ENCODE results near the gene ZSWIM9. TPM values are rescaled to one million over a fixed set of nuclear protein-coding genes. Genes with fewer than 3 reads are reported as not detected.

Gene ZSWIM9
- polyA plus RNA-seq, 1 of the 3 experiments (the other 2 are of a cell fraction) = 2.2 TPM

DNA sequence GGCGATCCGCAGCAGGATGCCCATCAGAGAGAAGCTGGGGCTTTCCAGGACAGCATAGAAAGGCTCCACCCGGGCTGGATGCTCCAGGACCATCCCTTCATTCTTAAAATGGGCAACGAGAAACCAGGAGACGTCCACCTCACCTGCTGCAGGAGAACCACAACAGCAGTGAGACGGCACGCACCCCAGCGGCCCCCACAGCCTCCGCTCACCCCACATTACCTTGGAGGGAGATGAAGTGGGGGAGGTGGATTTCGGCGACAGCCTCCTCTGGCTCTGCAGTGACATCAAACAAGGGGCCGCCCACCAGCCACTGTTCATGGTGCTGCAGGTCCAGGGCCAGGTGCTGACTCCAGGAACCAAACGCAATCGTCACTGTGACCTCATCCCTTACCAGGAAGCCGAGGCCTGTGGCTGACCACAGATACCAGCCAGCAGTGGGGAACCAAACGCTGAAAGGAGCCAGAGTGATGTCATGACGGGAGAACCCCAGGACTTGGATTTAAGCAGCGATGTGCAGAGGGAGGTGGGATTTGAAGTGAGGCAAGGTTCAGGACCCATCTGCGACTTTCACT, 60.2 kb downstream of the ZSWIM9 start:
- ChIA-PET CTCF (no interaction called here), POLR2A (interaction anchor here (1.1 kb wide), 1 partner anchor 25 kb away, joined by 4 read pairs; the partner anchor contains the start of gene CARD8)
- DNase-seq = no peak
- Histone ChIP-seq H2AFZ (ENCODE audit: low read depth) (no peak overlapping the region), H3K9me3 (no peaks in the 10 kb centered on the region), H4K20me1 (ENCODE audit: insufficient read depth) (no peaks in the 10 kb centered on the region), H3K36me3 (replicated peaks in 1 of 2; ENCODE audit: control insufficient read depth in 1 of 2, insufficient read depth in 2 of 2, low read length in 1 of 2) (peaks cover 7 to 13% of the 10 kb centered on the region in 2 experiments), H3K9ac (no peak overlapping the region), H3K79me2 (ENCODE audit: insufficient read depth) (no peaks in the 10 kb centered on the region), H3F3A (replicated peaks; ENCODE audit: insufficient read depth) (no peaks in the 10 kb centered on the region), H3K4me1 (ENCODE audit: control insufficient read depth in 1 of 2, insufficient read depth in 2 of 2, low read depth in 1 of 2, low read length in 1 of 2) (no peaks in the 10 kb centered on the region), H3K4me3 (ENCODE audit: low read depth in 2 of 2, low read length in 1 of 2) (no peak overlapping the region), H3K9me2 (no peaks in the 10 kb centered on the region), H3K27me3 (ENCODE audit: insufficient read depth) (no peaks in the 10 kb centered on the region), H3K4me2 (no peak overlapping the region), H3K27ac (ENCODE audit: low read depth in 2 of 2, low read length in 1 of 2) (no peak overlapping the region)
- 93% methylated on average over 19 of the region's 19 CpGs for WGBS (ENCODE audit: low lambda C conversion rate)
- TF ChIP-seq, protein P1, sequence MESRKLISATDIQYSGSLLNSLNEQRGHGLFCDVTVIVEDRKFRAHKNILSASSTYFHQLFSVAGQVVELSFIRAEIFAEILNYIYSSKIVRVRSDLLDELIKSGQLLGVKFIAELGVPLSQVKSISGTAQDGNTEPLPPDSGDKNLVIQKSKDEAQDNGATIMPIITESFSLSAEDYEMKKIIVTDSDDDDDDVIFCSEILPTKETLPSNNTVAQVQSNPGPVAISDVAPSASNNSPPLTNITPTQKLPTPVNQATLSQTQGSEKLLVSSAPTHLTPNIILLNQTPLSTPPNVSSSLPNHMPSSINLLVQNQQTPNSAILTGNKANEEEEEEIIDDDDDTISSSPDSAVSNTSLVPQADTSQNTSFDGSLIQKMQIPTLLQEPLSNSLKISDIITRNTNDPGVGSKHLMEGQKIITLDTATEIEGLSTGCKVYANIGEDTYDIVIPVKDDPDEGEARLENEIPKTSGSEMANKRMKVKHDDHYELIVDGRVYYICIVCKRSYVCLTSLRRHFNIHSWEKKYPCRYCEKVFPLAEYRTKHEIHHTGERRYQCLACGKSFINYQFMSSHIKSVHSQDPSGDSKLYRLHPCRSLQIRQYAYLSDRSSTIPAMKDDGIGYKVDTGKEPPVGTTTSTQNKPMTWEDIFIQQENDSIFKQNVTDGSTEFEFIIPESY (IDR thresholded peaks at IDR 0.05; ENCODE audit: borderline replicate concordance, low read depth) = no peak
- no peak for TF ChIP-seq POLR2AphosphoS5 (IDR thresholded peaks at IDR 0.05; ENCODE audit: low read depth, low read length)
- TF ChIP-seq, protein P2, sequence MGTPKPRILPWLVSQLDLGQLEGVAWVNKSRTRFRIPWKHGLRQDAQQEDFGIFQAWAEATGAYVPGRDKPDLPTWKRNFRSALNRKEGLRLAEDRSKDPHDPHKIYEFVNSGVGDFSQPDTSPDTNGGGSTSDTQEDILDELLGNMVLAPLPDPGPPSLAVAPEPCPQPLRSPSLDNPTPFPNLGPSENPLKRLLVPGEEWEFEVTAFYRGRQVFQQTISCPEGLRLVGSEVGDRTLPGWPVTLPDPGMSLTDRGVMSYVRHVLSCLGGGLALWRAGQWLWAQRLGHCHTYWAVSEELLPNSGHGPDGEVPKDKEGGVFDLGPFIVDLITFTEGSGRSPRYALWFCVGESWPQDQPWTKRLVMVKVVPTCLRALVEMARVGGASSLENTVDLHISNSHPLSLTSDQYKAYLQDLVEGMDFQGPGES (IDR thresholded peaks at IDR 0.05; ENCODE audit: low read depth, low read length) = no peak
- no peak for TF ChIP-seq MEF2A (IDR thresholded peaks at IDR 0.05; ENCODE audit: borderline replicate concordance, low read depth)
- no peak for TF ChIP-seq YY1 (IDR thresholded peaks at IDR 0.05; ENCODE audit: low read depth)
- TF ChIP-seq TCF12 (IDR thresholded peaks at IDR 0.05) = no peak
- no peak for TF ChIP-seq MXI1 (IDR thresholded peaks at IDR 0.05; ENCODE audit: low read depth, low read length)
- TF ChIP-seq, protein P3, sequence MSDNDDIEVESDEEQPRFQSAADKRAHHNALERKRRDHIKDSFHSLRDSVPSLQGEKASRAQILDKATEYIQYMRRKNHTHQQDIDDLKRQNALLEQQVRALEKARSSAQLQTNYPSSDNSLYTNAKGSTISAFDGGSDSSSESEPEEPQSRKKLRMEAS (IDR thresholded peaks at IDR 0.05; ENCODE audit: low read depth) = no peak
- TF ChIP-seq GABPA (IDR thresholded peaks at IDR 0.05; ENCODE audit: low read depth) = no peak
- no peak for TF ChIP-seq GATA2 (CRISPR knock-in tag; IDR thresholded peaks at IDR 0.05)
- TF ChIP-seq, protein P4, sequence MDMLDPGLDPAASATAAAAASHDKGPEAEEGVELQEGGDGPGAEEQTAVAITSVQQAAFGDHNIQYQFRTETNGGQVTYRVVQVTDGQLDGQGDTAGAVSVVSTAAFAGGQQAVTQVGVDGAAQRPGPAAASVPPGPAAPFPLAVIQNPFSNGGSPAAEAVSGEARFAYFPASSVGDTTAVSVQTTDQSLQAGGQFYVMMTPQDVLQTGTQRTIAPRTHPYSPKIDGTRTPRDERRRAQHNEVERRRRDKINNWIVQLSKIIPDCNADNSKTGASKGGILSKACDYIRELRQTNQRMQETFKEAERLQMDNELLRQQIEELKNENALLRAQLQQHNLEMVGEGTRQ (IDR thresholded peaks at IDR 0.05; ENCODE audit: borderline replicate concordance, low read depth, low read length) = no peak
- TF ChIP-seq EZH2phosphoT487 (IDR thresholded peaks at IDR 0.05; ENCODE audit: borderline replicate concordance, low read depth) = no peak
- TF ChIP-seq TEAD4 (IDR thresholded peaks at IDR 0.05; ENCODE audit: borderline replicate concordance, insufficient read depth) = no peak
- no peak for TF ChIP-seq FOXM1 (IDR thresholded peaks at IDR 0.05; ENCODE audit: low read depth)
- TF ChIP-seq RAD21 (IDR thresholded peaks at IDR 0.05; ENCODE audit: low read length) = no peak
- TF ChIP-seq, protein P5, sequence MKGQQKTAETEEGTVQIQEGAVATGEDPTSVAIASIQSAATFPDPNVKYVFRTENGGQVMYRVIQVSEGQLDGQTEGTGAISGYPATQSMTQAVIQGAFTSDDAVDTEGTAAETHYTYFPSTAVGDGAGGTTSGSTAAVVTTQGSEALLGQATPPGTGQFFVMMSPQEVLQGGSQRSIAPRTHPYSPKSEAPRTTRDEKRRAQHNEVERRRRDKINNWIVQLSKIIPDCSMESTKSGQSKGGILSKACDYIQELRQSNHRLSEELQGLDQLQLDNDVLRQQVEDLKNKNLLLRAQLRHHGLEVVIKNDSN (IDR thresholded peaks at IDR 0.05; ENCODE audit: borderline replicate concordance, low read depth) = no peak
- TF ChIP-seq ELF1 (IDR thresholded peaks at IDR 0.05) = no peak
- TF ChIP-seq, protein P6, sequence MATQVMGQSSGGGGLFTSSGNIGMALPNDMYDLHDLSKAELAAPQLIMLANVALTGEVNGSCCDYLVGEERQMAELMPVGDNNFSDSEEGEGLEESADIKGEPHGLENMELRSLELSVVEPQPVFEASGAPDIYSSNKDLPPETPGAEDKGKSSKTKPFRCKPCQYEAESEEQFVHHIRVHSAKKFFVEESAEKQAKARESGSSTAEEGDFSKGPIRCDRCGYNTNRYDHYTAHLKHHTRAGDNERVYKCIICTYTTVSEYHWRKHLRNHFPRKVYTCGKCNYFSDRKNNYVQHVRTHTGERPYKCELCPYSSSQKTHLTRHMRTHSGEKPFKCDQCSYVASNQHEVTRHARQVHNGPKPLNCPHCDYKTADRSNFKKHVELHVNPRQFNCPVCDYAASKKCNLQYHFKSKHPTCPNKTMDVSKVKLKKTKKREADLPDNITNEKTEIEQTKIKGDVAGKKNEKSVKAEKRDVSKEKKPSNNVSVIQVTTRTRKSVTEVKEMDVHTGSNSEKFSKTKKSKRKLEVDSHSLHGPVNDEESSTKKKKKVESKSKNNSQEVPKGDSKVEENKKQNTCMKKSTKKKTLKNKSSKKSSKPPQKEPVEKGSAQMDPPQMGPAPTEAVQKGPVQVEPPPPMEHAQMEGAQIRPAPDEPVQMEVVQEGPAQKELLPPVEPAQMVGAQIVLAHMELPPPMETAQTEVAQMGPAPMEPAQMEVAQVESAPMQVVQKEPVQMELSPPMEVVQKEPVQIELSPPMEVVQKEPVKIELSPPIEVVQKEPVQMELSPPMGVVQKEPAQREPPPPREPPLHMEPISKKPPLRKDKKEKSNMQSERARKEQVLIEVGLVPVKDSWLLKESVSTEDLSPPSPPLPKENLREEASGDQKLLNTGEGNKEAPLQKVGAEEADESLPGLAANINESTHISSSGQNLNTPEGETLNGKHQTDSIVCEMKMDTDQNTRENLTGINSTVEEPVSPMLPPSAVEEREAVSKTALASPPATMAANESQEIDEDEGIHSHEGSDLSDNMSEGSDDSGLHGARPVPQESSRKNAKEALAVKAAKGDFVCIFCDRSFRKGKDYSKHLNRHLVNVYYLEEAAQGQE (IDR thresholded peaks at IDR 0.05; ENCODE audit: low read depth, low read length) = no peak
- no peak for TF ChIP-seq EP300 (IDR thresholded peaks at IDR 0.05; ENCODE audit: borderline replicate concordance in 1 of 2, low read depth in 1 of 2, low read length in 1 of 2)

Data from SK-N-SH (cell line).